Upper lobe of left lung (tissue), 4 donors: ENCODE measurements around the gene CRTC3.

Experiments used
- EP300 ChIP-seq, 4 donors: sonication (generic); formaldehyde crosslinking; IDR thresholded peaks; one replicate each; pipeline ENCODE4 v1.5.1; 2017; ENCODE audit warnings: antibody characterized with exemption in 4 of 4, control low read depth in 2 of 4
- POLR2A ChIP-seq, 4 donors: fragments of 450-650 bp; IDR thresholded peaks; one replicate each; pipeline ENCODE4 v1.5.1; 2016 to 2017; ENCODE audit warnings: antibody characterized with exemption in 4 of 4, mild to moderate bottlenecking in 2 of 4
- POLR2AphosphoS5 ChIP-seq, 2 donors: sonication (generic); formaldehyde crosslinking; IDR thresholded peaks; one replicate each; pipeline ENCODE4 v1.5.1; 2017; ENCODE audit warnings: antibody characterized with exemption in 2 of 2
- TF ChIP-seq, protein P1 (sequence below), 6 experiments: fragments of 450-650 bp in 4 of 6; fragments of 200-600 bp in 2 of 6; sonication (generic) in 2 of 6; IDR thresholded peaks; one replicate each; pipeline ENCODE4 v1.5.1; 2016 to 2019; ENCODE audit warnings: antibody characterized with exemption in 6 of 6

DNA sequence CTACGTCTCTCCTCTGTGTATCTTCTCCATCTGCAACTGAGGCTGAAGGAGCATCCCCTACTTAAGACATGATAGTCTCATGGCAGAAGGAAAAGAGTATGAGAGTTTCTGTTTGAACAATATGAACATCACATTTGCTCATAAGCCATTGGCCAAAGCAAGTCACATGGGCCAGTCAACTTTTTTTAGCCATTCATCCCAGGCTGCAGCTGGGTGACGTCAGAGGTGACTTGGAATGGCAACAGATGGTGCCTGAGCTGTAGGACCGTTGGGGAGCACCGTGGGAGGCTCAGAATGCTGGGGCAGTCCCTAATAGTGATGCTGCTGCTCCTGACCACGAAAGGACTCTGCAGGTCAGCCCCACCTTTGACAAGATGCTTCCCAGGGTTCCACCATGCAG lies 58.7 kb downstream of the CRTC3 start:
- TF ChIP-seq POLR2A (IDR thresholded peaks at IDR 0.05): no peak
- TF ChIP-seq, protein P1, sequence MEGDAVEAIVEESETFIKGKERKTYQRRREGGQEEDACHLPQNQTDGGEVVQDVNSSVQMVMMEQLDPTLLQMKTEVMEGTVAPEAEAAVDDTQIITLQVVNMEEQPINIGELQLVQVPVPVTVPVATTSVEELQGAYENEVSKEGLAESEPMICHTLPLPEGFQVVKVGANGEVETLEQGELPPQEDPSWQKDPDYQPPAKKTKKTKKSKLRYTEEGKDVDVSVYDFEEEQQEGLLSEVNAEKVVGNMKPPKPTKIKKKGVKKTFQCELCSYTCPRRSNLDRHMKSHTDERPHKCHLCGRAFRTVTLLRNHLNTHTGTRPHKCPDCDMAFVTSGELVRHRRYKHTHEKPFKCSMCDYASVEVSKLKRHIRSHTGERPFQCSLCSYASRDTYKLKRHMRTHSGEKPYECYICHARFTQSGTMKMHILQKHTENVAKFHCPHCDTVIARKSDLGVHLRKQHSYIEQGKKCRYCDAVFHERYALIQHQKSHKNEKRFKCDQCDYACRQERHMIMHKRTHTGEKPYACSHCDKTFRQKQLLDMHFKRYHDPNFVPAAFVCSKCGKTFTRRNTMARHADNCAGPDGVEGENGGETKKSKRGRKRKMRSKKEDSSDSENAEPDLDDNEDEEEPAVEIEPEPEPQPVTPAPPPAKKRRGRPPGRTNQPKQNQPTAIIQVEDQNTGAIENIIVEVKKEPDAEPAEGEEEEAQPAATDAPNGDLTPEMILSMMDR (IDR thresholded peaks at IDR 0.05): no peak
- TF ChIP-seq POLR2AphosphoS5 (IDR thresholded peaks at IDR 0.05): no peak
- TF ChIP-seq EP300 (IDR thresholded peaks at IDR 0.05): no peak
